ENCODE measurements around the gene CCL27.

DNA sequence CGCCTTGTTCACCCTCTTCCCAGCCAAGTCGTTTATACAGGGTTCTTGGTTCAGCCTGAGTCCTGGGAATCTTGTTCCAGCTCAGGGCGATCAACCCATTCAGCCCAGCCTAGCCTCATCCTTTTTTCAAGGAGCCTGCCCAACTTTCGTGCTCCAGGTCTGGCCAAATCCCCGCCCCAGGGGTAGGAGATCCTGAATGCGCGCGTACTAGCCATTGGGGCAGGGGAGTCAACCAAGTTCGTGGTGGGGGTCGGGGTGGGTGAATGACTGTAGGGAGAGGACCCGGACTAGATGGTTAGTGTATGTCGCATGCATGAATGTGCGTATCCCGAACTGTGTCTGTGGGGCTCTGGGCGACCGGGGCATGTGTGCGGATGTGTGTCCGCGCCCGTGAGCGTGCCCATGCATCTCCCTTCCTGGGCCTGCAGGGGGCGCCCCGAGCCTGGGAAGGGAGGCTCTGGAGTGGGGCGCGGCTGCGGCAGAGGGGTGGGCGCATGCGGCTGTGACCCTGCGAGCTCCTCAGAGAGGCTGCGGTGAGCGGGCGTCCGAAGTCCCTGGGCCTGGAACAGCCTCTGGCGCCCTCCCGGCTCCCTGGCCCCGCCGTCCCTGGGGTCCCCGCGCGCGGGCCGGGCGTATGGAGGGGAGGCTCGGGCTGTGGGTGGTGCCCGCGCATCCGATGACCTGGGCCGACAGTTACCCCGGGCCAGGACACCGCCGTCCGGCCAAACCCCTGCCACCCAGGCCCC lies 38.7 kb upstream of the CCL27 start:
- TF ChIP-seq POLR2A (IDR thresholded peaks at IDR 0.05; ENCODE audit: low read length) (no peak), GATA1 (IDR thresholded peaks at IDR 0.05; ENCODE audit: low read depth, low read length) (no peak)
